GM23248 (cell line): Measurements from ENCODE around the gene EDIL3.

Experiments
- EZH2 ChIP-seq: fragments of 200-600 bp; sonication (generic); IDR thresholded peaks from 2 replicates; pipeline ENCODE4 v1.6.1; 2018; ENCODE audit warnings: antibody characterized with exemption, mild to moderate bottlenecking; ENCODE audit not compliant: insufficient read depth, poor library complexity, severe bottlenecking
- EZH2phosphoT487 ChIP-seq: fragments of 200-600 bp; sonication (generic); IDR thresholded peaks from 2 replicates; pipeline ENCODE4 v1.6.1; 2018; ENCODE audit warnings: antibody characterized with exemption, moderate library complexity, mild to moderate bottlenecking, low read depth; ENCODE audit not compliant: insufficient read depth

DNA sequence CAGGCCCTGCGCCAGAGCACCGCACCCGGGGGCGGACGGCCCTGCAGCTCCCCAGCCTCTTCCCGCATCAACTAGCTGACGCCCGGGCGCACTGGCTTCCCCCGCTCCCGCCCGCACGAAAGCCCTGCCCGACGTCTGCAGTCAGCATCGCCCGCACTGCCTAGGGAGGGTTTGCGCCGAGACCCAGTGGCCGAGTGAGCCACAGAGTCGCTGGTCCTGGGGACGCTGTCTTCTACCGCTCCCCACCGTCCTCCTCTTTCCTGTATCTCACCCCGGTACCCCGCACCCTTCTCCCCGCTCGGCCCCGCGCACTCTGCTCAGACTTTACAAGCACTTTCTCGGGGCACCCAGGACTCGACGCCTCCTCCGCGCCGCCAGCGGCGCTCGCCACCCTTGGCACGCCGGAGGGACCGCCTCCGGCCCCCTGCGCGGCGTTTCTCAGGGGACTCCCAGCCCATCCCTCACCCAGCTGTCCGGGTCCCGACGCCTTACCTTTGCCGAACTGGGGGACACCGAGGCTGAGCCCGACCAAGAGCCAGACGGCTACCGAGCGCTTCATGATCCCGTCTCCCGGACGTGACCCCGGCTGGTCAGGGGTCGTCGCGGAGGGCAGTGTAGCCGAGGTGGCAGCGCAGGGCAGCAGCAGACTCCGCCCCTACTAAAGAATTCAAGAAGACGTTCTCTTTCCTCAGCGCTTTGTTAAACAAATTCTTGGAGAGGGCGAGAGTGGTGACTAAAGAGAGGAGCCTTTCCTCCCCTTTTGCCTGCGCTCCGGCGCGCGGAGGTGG lies 670 bp downstream of the EDIL3 start:
- TF ChIP-seq EZH2 (no peak), EZH2phosphoT487 (no peak)
